PC-3 (cell line): Measurements from ENCODE around the gene DOCK10. TPM values are rescaled to one million over a fixed set of nuclear protein-coding genes. Genes with fewer than 3 reads are reported as not detected.

Source experiments
- ATAC-seq: fragments of 200-7000 bp; cut with Tn5 transposase; 2 replicates; pipeline ENCODE4 v1.9.1; 2020; ENCODE audit warnings: mild to moderate bottlenecking, moderate library complexity
- BruUV-seq: library from RNA; stranded (reverse); fragments of 400-500 nt; replicated peaks from 2 replicates; lab custom pipeline; 2021; lab: Mats Ljungman, UMichigan
- CTCF ChIA-PET: fragments of 300-600 bp; sonication (Branson Sonifier 250); formaldehyde crosslinking; loops from one replicate; lab custom pipeline; 2022; ENCODE audit warnings: antibody characterized with exemption; lab: Charles Lee
- POLR2A ChIA-PET: fragments of 300-600 bp; sonication (Branson Sonifier 250); formaldehyde crosslinking; loops from one replicate; lab custom pipeline; 2022; ENCODE audit warnings: antibody characterized with exemption; ENCODE audit not compliant: unreplicated experiment; lab: Charles Lee
- DNase-seq: peaks from one replicate; pipeline ENCODE4 v3.0.0-alpha.2; 2015
- H2AFZ ChIP-seq: fragments of 300-600 bp; sonication (generic); 2 replicates; pipeline ENCODE4 v1.6.0; 2016; ENCODE audit warnings: antibody characterized with exemption, low read length
- H3F3A ChIP-seq: fragments of 300-600 bp; sonication (generic); one replicate; pipeline ENCODE4 v1.6.0; 2017; ENCODE audit warnings: antibody characterized with exemption, low read length, control low read depth, mild to moderate bottlenecking; ENCODE audit not compliant: unreplicated experiment
- H3K27ac ChIP-seq: fragments of 300-600 bp; sonication (generic); 2 replicates; pipeline ENCODE4 v1.5.1; 2016; ENCODE audit warnings: mild to moderate bottlenecking, low read length
- H3K27me3 ChIP-seq: fragments of 300-600 bp; sonication (generic); 2 replicates; pipeline ENCODE4 v1.6.1; 2016; ENCODE audit warnings: low read length, mixed read lengths
- H3K36me3 ChIP-seq: fragments of 300-600 bp; sonication (generic); 2 replicates; pipeline ENCODE4 v1.6.1; 2016; ENCODE audit warnings: low read depth, mixed run types, low read length, mixed read lengths
- H3K4me1 ChIP-seq: fragments of 300-600 bp; sonication (generic); 2 replicates; pipeline ENCODE4 v1.5.1; 2016; ENCODE audit warnings: low read length; ENCODE audit not compliant: insufficient read depth
- H3K4me2 ChIP-seq: fragments of 300-600 bp; sonication (generic); 2 replicates; pipeline ENCODE4 v1.6.0; 2016; ENCODE audit warnings: low read length
- H3K4me3 ChIP-seq: fragments of 300-600 bp; sonication (generic); 2 replicates; pipeline ENCODE4 v1.5.1; 2016; ENCODE audit warnings: mild to moderate bottlenecking, low read length, mixed read lengths
- H3K79me2 ChIP-seq: fragments of 300-600 bp; sonication (generic); 2 replicates; pipeline ENCODE4 v1.6.1; 2017; ENCODE audit warnings: low read length, mixed read lengths
- H3K9ac ChIP-seq: fragments of 300-600 bp; sonication (generic); 2 replicates; pipeline ENCODE4 v1.6.0; 2016; ENCODE audit warnings: mild to moderate bottlenecking, low read length
- H3K9me2 ChIP-seq: fragments of 300-600 bp; sonication (generic); replicated peaks from 2 replicates; pipeline ENCODE4 v1.6.1; 2016; ENCODE audit warnings: mixed run types, low read length, mixed read lengths
- H3K9me3 ChIP-seq: fragments of 300-600 bp; sonication (generic); 2 replicates; pipeline ENCODE4 v1.6.1; 2016; ENCODE audit warnings: low read length, mixed read lengths
- H4K20me1 ChIP-seq: fragments of 300-600 bp; sonication (generic); 2 replicates; pipeline ENCODE4 v1.6.1; 2016; ENCODE audit warnings: low read length, mixed read lengths
- EZH2 ChIP-seq: fragments of 300-600 bp; sonication (generic); IDR thresholded peaks from one replicate; pipeline ENCODE4 v1.6.1; 2017; ENCODE audit warnings: antibody characterized with exemption, mild to moderate bottlenecking, low read length; ENCODE audit not compliant: unreplicated experiment
- EZH2phosphoT487 ChIP-seq: fragments of 300-600 bp; sonication (generic); IDR thresholded peaks from 2 replicates; pipeline ENCODE4 v1.6.1; 2018; ENCODE audit warnings: mild to moderate bottlenecking, antibody characterized with exemption, low read length, borderline replicate concordance
- intact Hi-C: fragments of 100-400 bp; cut with micrococcal nuclease; formaldehyde crosslinking; loops from 2 replicates; pipeline ENCODE4 v1.9.0; 2023
- total RNA-seq: library from RNA; depleted of rRNA; stranded (reverse); fragments of >200 nt; gene quantifications from 2 replicates; pipeline ENCODE4 v1.2.3, GENCODE V29; 2014
- TF ChIP-seq, protein P1 (sequence below): fragments of 300-600 bp; sonication (generic); conservative IDR thresholded peaks from 2 replicates; pipeline ENCODE4 v1.5.1; 2017; ENCODE audit warnings: antibody characterized with exemption, low read depth, mild to moderate bottlenecking, low read length

Gene DOCK10
- total RNA-seq, 1 experiment from 2014 or later: 23.1 TPM

DNA sequence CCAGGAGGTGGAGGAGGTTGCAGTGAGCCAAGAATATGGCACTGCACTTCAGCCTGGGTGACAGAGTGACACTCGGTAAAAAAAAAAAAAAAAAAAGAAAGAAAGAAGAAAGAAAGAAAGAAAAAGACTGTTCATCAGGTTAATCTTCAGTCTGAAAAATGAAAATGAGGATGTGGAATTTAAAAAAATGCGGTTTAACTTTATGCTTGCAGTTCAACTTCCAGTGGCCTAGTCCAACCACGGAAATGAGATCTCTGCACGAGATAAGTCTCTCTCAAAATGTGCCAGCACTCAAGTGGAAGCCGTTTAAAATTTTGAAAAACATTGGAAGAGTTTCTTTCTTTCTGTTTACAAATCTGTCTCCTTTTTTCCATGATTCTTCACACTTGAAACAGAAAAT lies 112.1 kb downstream of the DOCK10 start:
- intact Hi-C loops: loop anchor here (10.0 kb wide), 1 partner anchor 735 kb away; no protein-coding TSS in a partner anchor
- POLR2A ChIA-PET: interaction anchor here (0.5 kb wide), 1 partner anchor 177 kb away, joined by 5 read pairs; no protein-coding TSS in a partner anchor
- no TSS peak for BruUV-seq
- Histone ChIP-seq H3K9ac (no peak overlapping the region), H3K4me3 (no peak overlapping the region), H3K27ac (no peak overlapping the region), H3K36me3 (no peaks in the 10 kb centered on the region), H3K4me2 (no peak overlapping the region), H3F3A (no peaks in the 10 kb centered on the region), H3K4me1 (peaks cover 40% of the 10 kb centered on the region), H4K20me1 (no peaks in the 10 kb centered on the region), H3K27me3 (no peaks in the 10 kb centered on the region), H2AFZ (no peak overlapping the region), H3K9me2 (no peaks in the 10 kb centered on the region), H3K9me3 (no peaks in the 10 kb centered on the region), H3K79me2 (no peaks in the 10 kb centered on the region)
- DNase-seq: no peak
- CTCF ChIA-PET: interaction anchor here (0.6 kb wide), 1 partner anchor 112 kb away, joined by 9 read pairs; the partner anchor contains the start of gene DOCK10
- no peak for ATAC-seq
- TF ChIP-seq EZH2 (no peak), EZH2phosphoT487 (no peak)
- TF ChIP-seq, protein P1, sequence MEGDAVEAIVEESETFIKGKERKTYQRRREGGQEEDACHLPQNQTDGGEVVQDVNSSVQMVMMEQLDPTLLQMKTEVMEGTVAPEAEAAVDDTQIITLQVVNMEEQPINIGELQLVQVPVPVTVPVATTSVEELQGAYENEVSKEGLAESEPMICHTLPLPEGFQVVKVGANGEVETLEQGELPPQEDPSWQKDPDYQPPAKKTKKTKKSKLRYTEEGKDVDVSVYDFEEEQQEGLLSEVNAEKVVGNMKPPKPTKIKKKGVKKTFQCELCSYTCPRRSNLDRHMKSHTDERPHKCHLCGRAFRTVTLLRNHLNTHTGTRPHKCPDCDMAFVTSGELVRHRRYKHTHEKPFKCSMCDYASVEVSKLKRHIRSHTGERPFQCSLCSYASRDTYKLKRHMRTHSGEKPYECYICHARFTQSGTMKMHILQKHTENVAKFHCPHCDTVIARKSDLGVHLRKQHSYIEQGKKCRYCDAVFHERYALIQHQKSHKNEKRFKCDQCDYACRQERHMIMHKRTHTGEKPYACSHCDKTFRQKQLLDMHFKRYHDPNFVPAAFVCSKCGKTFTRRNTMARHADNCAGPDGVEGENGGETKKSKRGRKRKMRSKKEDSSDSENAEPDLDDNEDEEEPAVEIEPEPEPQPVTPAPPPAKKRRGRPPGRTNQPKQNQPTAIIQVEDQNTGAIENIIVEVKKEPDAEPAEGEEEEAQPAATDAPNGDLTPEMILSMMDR: no peak

DNA sequence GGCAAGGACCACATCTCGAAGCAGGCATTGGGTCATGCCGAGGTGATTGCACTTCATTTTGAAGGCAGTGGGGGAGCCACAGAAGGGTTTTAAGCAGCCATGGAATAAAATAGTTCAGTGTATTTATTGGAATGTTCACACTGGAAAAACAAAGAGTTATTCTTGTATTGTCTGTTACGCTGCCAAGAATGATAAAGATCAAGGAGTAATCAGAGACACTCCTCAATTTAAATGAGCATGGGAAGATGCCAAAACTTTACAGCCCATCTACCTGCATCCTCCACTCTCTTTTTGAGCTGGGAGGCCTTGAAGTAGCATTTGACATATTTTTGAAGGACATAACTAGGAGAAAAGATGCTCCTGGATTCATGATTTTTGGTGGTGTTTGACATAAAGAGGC lies 112.8 kb downstream of the DOCK10 start:
- DNase-seq (peak; percentile 18), ATAC-seq (no peak; the same call in 1 of the 2 replicates)
- intact Hi-C loops: loop anchor here (1.0 to 5.0 kb wide), 3 partner anchors 47 to 112 kb away; no protein-coding TSS in a partner anchor
- Histone ChIP-seq H3K27me3 (no peaks in the 10 kb centered on the region), H3K4me1 (peaks cover 35% of the 10 kb centered on the region), H3K27ac (peak overlapping the region; percentile 72; the same call in 1 of the 2 replicates), H3K4me2 (no peak overlapping the region), H3K36me3 (no peaks in the 10 kb centered on the region), H3K4me3 (no peak overlapping the region), H3K79me2 (no peaks in the 10 kb centered on the region), H3K9me2 (no peaks in the 10 kb centered on the region), H3F3A (no peaks in the 10 kb centered on the region), H2AFZ (no peak overlapping the region), H3K9me3 (no peaks in the 10 kb centered on the region), H4K20me1 (no peaks in the 10 kb centered on the region), H3K9ac (no peak overlapping the region)
- ChIA-PET CTCF (no interaction called here), POLR2A (interaction anchor here (0.5 kb wide), 1 partner anchor 178 kb away, joined by 5 read pairs; no protein-coding TSS in a partner anchor)
- BruUV-seq: no TSS peak
- TF ChIP-seq EZH2phosphoT487 (no peak), EZH2 (no peak)
- TF ChIP-seq, protein P1: no peak

DNA sequence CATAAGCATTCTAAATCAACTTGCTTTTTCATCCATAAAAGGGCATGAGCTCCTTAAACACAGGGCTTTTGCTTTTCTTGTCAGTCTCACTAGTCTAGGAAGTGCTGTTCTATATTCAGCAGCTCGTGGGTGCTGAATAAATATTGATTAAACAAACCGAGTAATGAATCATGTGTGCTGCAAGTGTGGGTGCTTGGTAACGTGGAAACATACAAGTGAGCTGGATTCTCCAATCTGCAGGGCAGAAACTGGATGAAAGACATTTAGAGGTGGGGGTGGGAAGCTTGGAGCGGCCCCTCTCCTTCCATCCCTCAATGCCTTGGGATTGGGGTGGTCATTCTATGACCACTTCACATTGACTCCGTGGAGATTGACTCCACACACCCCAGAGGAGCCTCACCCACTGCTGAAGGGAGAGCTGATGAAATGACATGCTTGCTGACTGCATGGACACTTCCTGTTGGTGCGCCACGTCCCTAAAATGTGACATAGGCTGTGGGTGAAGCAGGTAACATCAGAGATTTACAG lies 114.6 kb downstream of the DOCK10 start:
- ATAC-seq (peak; percentile 82), DNase-seq (peak; percentile 70)
- Histone ChIP-seq H3K4me2 (peak overlapping the region; percentile 32), H3K27me3 (no peaks in the 10 kb centered on the region), H3K9ac (peak overlapping the region; percentile 49), H3K4me1 (peaks cover 31% of the 10 kb centered on the region), H3F3A (no peaks in the 10 kb centered on the region), H3K79me2 (no peaks in the 10 kb centered on the region), H3K27ac (peak overlapping the region; percentile 72), H3K9me3 (no peaks in the 10 kb centered on the region), H3K9me2 (no peaks in the 10 kb centered on the region), H2AFZ (peak overlapping the region; percentile 33; the same call in 1 of the 2 replicates), H3K36me3 (no peaks in the 10 kb centered on the region), H4K20me1 (no peaks in the 10 kb centered on the region), H3K4me3 (no peak overlapping the region)
- no TSS peak for BruUV-seq
- TF ChIP-seq, protein P1: no peak
- no peak for TF ChIP-seq EZH2phosphoT487
- ChIA-PET POLR2A (interaction anchor here (0.7 to 0.9 kb wide), 2 partner anchors 43 to 71 kb away, joined by 3 to 8 read pairs; no protein-coding TSS in a partner anchor), CTCF (interaction anchor here (0.6 kb wide), 1 partner anchor 74 kb away, joined by 9 read pairs; no protein-coding TSS in a partner anchor)
- intact Hi-C loops: loop anchor here (1.0 to 5.0 kb wide), 4 partner anchors 21 to 173 kb away; no protein-coding TSS in a partner anchor
